AG04449 (cell line): Measurements from ENCODE around the gene DGKD.

Source experiments
- CTCF ChIA-PET: fragments of 350-600 bp; formaldehyde crosslinking; extraction: SDS; loops from one replicate; lab custom pipeline; 2021; ENCODE audit warnings: antibody characterized with exemption; lab: Yijun Ruan, JAX
- POLR2A ChIA-PET: fragments of 400-600, 350-600 bp; formaldehyde crosslinking; extraction: SDS; loops from one replicate; lab custom pipeline; 2020; ENCODE audit warnings: antibody characterized with exemption, inconsistent platforms; lab: Yijun Ruan, JAX
- DNase-seq: peaks from one replicate; pipeline ENCODE4 v3.0.0-alpha.2; 2010; ENCODE audit warnings: low read depth, low spot score
- H3K4me3 ChIP-seq: 2 replicates; pipeline ENCODE4 v1.5.1; 2011; ENCODE audit warnings: low read depth, mild to moderate bottlenecking, control low read depth, low read length
- CTCF ChIP-seq: IDR thresholded peaks from one replicate; pipeline ENCODE4 v1.5.1; 2011; ENCODE audit warnings: mild to moderate bottlenecking, moderate library complexity, low read length, control low read depth, inconsistent platforms; ENCODE audit not compliant: insufficient read depth; ENCODE audit errors: missing control alignments

The DGKD gene

GRCh38 chr2:233428438-233428837 lies 74.1 kb downstream of the DGKD start:
- POLR2A ChIA-PET, result no interaction called here
- CTCF ChIA-PET, result interaction anchor here (0.7 to 3.6 kb wide), 4 partner anchors 15 to 284 kb away, joined by 3 to 11 read pairs (median 4); partner anchors contain the start of genes DGKD and UGT1A5
- DNase-seq, result no peak
- H3K4me3 ChIP-seq, result no peak overlapping the region
- TF ChIP-seq CTCF, result no peak

GRCh38 chr2:233429175-233429897 lies 75.0 kb downstream of the DGKD start:
- TF ChIP-seq CTCF, result no peak
- POLR2A ChIA-PET, result no interaction called here
- H3K4me3 ChIP-seq, result no peak overlapping the region
- DNase-seq, result no peak
- CTCF ChIA-PET, result interaction anchor here (0.9 to 3.6 kb wide), 4 partner anchors 11 to 283 kb away, joined by 3 to 11 read pairs (median 5); partner anchors contain the start of gene UGT1A5

GRCh38 chr2:233430081-233430480 lies 75.8 kb downstream of the DGKD start:
- ChIA-PET POLR2A (no interaction called here), CTCF (interaction anchor here (0.9 to 3.3 kb wide), 4 partner anchors 12 to 282 kb away, joined by 3 to 7 read pairs (median 5); partner anchors contain the start of gene UGT1A5)
- no peak for TF ChIP-seq CTCF
- peak; percentile 41 for DNase-seq
- no peak overlapping the region for H3K4me3 ChIP-seq

GRCh38 chr2:233430651-233431050 lies 76.4 kb downstream of the DGKD start:
- CTCF ChIA-PET, result interaction anchor here (0.9 to 6.0 kb wide), 3 partner anchors 12 to 18 kb away, joined by 3 to 48 read pairs (median 7); no protein-coding TSS in a partner anchor
- POLR2A ChIA-PET, result no interaction called here
- no peak overlapping the region for H3K4me3 ChIP-seq
- no peak for TF ChIP-seq CTCF
- no peak for DNase-seq

GRCh38 chr2:233433029-233433428 lies 78.7 kb downstream of the DGKD start:
- no peak for DNase-seq
- TF ChIP-seq CTCF, result no peak
- CTCF ChIA-PET, result interaction anchor here (2.4 to 8.2 kb wide), 4 partner anchors 11 to 29 kb away, joined by 7 to 55 read pairs (median 28); no protein-coding TSS in a partner anchor
- POLR2A ChIA-PET, result no interaction called here
- H3K4me3 ChIP-seq, result no peak overlapping the region

GRCh38 chr2:233433794-233434193 lies 79.5 kb downstream of the DGKD start:
- TF ChIP-seq CTCF, result no peak
- ChIA-PET POLR2A (no interaction called here), CTCF (interaction anchor here (1.0 to 8.2 kb wide), 5 partner anchors 10 to 29 kb away, joined by 3 to 55 read pairs (median 7); no protein-coding TSS in a partner anchor)
- no peak overlapping the region for H3K4me3 ChIP-seq
- no peak for DNase-seq
